ENCODE measurements around the gene BANK1. TPM values are rescaled to one million over a fixed set of nuclear protein-coding genes. Genes with fewer than 3 reads are reported as not detected.

Gene BANK1
- total RNA-seq, 1 experiment from 2014 or later: 1.1 TPM

DNA sequence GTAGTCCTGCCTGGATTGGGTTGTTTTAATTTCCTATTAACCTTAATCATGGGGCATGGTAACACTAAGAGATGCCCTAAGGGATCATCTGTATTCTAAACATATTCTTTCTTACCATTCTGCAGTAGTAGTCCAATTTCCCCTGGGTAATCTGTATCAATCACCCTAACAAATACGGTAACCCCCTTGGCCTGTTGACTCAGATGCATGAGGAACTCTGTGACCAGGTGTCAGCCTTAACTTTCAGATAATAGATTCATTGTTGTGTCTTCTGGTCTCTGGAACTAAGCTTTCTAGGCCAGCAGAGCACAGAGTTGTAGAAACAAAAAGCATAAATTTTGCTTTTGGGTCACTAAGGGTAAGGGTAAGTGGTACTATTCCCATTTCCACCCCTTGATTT is 13.1 kb upstream of the BANK1 start:
- H3K79me2 ChIP-seq (ENCODE audit: insufficient read depth, low read length): no peaks in the 10 kb centered on the region
- no peaks in the 10 kb centered on the region for H3K27me3 ChIP-seq (ENCODE audit: insufficient read depth, low read length)
- no peak overlapping the region for H3T11ph ChIP-seq (ENCODE audit: low read length)
- no peak overlapping the region for H2BK20ac ChIP-seq (ENCODE audit: low read depth, low read length, poor library complexity, severe bottlenecking)
- H4K91ac ChIP-seq (ENCODE audit: insufficient read length, low read depth, low read length): no peak overlapping the region
- H3K4me2 ChIP-seq (ENCODE audit: insufficient read depth, insufficient read length, low read length): no peak overlapping the region
- TF ChIP-seq CTCF (conservative IDR thresholded peaks at IDR 0.05): no peak
- Mint-ChIP-seq H3K27ac (no peak overlapping the region), H3K27me3 (ENCODE audit: low read depth) (no peaks in the 10 kb centered on the region), H3K9me3 (peaks cover 0 to 2% of the 10 kb centered on the region in 2 experiments; a peak in 1 of 5 replicates), H3K4me3 (no peak overlapping the region), H3K4me1 (peaks cover 0 to 2% of the 10 kb centered on the region in 2 experiments; a peak in 1 of 4 replicates), H3K36me3 (ENCODE audit: insufficient read depth in 1 of 3, low read depth in 3 of 3) (peaks cover 0 to 5% (median 0%) of the 10 kb centered on the region in 3 experiments; a peak in 2 of 7 replicates)
- H3K23ac ChIP-seq (ENCODE audit: insufficient read length, low read depth, low read length): no peak overlapping the region
- H3K9ac ChIP-seq (ENCODE audit: extremely low read depth, insufficient read length, low read length): no peak overlapping the region
- H2AFZ ChIP-seq (ENCODE audit: low read length): no peak overlapping the region
- no peak overlapping the region for H2BK12ac ChIP-seq (ENCODE audit: insufficient read length, low read depth, low read length)
- H2AK5ac ChIP-seq (ENCODE audit: insufficient read length, low read length): no peak overlapping the region
- H2BK5ac ChIP-seq (ENCODE audit: insufficient read length, low read length): no peak overlapping the region
- H3K27ac ChIP-seq (ENCODE audit: insufficient read length, low read depth, low read length): no peak overlapping the region
- DNase-seq: no peak
- H3K79me1 ChIP-seq (ENCODE audit: insufficient read depth, low read depth, low read length, poor library complexity, severe bottlenecking): no peaks in the 10 kb centered on the region
- no peaks in the 10 kb centered on the region for H3K23me2 ChIP-seq (ENCODE audit: insufficient read length, low read depth, low read length, poor library complexity, severe bottlenecking)
- no peak overlapping the region for H4K5ac ChIP-seq (ENCODE audit: insufficient read length, low read depth, low read length)
- no peak overlapping the region for H2BK15ac ChIP-seq (ENCODE audit: low read depth, low read length)
- H2BK120ac ChIP-seq (ENCODE audit: low read depth, low read length, poor library complexity, severe bottlenecking): no peak overlapping the region
- no peak overlapping the region for H3K56ac ChIP-seq (ENCODE audit: insufficient read length, low read depth, low read length)
- H3K4me1 ChIP-seq (ENCODE audit: insufficient read depth, low read length): no peaks in the 10 kb centered on the region
- WGBS (ENCODE audit: extremely low coverage, insufficient read length, low lambda C conversion rate): no CpG with 5 or more reads among the region's 1 CpG
- H3K14ac ChIP-seq (ENCODE audit: insufficient read depth, low read length): no peak overlapping the region
- H3K18ac ChIP-seq (ENCODE audit: insufficient read length, low read depth, low read length): no peak overlapping the region
- H3K4ac ChIP-seq (ENCODE audit: low read depth, low read length): no peak overlapping the region
- H4K8ac ChIP-seq (replicated peaks; ENCODE audit: insufficient read length, low read depth, low read length): no peak overlapping the region
- no peaks in the 10 kb centered on the region for H4K20me1 ChIP-seq (ENCODE audit: control insufficient read depth, insufficient read depth, insufficient read length)
- H3K9me3 ChIP-seq (ENCODE audit: control insufficient read depth, low read depth, low read length): no peaks in the 10 kb centered on the region

Measured in H9 (cell line).